Measurements from ENCODE around the gene GPR146.

DNA sequence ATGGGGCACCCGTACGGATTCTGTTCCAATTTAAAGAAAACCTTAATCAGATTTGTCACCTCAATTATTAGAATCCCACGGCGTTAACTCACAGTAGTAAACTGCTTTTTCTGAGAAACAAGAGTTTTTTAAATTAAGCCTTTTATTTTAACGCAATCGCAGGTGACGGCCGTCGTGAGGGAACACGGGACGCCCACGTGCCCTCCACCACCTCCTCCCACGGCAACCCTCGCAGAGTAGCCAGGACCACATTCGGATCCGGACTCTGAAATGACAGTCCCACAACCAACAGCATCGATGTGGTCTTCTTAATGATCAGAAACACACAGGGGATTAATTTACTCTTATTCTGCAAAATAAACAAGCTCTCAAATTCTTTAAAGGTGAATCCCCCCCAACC lies 22.0 kb upstream of the GPR146 start:
- TF ChIP-seq POLR2AphosphoS5 (IDR thresholded peaks at IDR 0.05; ENCODE audit: low read depth, low read length), result no peak
- TF ChIP-seq, protein P1, sequence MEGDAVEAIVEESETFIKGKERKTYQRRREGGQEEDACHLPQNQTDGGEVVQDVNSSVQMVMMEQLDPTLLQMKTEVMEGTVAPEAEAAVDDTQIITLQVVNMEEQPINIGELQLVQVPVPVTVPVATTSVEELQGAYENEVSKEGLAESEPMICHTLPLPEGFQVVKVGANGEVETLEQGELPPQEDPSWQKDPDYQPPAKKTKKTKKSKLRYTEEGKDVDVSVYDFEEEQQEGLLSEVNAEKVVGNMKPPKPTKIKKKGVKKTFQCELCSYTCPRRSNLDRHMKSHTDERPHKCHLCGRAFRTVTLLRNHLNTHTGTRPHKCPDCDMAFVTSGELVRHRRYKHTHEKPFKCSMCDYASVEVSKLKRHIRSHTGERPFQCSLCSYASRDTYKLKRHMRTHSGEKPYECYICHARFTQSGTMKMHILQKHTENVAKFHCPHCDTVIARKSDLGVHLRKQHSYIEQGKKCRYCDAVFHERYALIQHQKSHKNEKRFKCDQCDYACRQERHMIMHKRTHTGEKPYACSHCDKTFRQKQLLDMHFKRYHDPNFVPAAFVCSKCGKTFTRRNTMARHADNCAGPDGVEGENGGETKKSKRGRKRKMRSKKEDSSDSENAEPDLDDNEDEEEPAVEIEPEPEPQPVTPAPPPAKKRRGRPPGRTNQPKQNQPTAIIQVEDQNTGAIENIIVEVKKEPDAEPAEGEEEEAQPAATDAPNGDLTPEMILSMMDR (IDR thresholded peaks at IDR 0.05), result no peak
- TF ChIP-seq TCF7L2 (IDR thresholded peaks at IDR 0.05; ENCODE audit: low read depth, low read length), result no peak
- TF ChIP-seq, protein P2, sequence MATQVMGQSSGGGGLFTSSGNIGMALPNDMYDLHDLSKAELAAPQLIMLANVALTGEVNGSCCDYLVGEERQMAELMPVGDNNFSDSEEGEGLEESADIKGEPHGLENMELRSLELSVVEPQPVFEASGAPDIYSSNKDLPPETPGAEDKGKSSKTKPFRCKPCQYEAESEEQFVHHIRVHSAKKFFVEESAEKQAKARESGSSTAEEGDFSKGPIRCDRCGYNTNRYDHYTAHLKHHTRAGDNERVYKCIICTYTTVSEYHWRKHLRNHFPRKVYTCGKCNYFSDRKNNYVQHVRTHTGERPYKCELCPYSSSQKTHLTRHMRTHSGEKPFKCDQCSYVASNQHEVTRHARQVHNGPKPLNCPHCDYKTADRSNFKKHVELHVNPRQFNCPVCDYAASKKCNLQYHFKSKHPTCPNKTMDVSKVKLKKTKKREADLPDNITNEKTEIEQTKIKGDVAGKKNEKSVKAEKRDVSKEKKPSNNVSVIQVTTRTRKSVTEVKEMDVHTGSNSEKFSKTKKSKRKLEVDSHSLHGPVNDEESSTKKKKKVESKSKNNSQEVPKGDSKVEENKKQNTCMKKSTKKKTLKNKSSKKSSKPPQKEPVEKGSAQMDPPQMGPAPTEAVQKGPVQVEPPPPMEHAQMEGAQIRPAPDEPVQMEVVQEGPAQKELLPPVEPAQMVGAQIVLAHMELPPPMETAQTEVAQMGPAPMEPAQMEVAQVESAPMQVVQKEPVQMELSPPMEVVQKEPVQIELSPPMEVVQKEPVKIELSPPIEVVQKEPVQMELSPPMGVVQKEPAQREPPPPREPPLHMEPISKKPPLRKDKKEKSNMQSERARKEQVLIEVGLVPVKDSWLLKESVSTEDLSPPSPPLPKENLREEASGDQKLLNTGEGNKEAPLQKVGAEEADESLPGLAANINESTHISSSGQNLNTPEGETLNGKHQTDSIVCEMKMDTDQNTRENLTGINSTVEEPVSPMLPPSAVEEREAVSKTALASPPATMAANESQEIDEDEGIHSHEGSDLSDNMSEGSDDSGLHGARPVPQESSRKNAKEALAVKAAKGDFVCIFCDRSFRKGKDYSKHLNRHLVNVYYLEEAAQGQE (IDR thresholded peaks at IDR 0.05; ENCODE audit: insufficient read depth in 1 of 2, low read depth in 2 of 2, low read length in 1 of 2), result no peak

All from Panc1 (cell line).